ENCODE results near the gene ARIH2.
A peak's percentile ranks its signal among the peaks of the same experiment; 100 is the strongest.

The ARIH2 gene

DNA sequence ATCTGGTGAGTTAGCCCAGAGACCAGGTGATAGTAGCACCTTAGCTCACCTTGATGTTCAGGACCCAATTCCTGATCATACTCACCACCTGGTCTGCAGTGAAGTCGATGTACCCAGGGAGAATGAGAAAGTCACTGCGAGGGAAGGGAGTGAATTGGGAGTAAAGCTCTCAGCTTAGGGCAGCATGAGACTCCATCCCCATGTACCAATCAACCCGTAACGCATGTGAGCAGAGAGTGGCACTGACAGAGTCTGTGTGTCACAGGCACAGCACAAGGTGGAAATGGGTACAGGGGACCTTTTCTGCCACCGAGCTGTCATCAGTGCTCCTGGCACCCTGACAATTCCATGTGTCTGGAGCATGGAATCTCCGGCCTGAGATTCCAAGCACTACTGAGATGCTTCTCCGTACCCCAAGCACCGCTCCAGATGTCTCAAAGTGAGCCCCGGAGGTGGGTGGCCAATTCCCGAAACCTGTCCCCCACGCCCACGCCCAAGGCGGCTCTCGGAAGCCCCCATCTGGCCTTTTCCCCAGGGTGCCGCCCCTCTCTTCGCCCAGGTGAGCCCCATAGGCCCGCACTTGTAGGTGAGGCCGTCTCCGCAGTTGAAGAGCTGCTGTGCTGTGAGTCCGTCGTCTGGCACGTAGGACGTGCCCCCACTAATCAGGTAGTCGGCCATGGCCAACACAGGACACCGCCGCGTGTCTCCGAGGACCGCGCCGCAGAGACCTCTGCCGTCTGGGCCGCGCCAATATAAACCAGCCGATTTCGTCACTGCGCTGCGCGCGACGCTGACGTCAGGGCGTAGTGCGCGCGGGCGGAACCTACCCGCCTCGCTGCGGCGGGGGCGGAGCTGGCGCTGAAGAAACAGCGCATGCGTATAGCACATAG is 110.3 kb downstream of the ARIH2 start, which contains the start of gene IMPDH2:
Gene IMPDH2, minus strand, starts transcription at position 726 of the 890 bp plus-strand sequence. Its CDS starts 48 bp downstream, at position 678.
- no peak for DNase-seq (ENCODE audit: low spot score)

DNA sequence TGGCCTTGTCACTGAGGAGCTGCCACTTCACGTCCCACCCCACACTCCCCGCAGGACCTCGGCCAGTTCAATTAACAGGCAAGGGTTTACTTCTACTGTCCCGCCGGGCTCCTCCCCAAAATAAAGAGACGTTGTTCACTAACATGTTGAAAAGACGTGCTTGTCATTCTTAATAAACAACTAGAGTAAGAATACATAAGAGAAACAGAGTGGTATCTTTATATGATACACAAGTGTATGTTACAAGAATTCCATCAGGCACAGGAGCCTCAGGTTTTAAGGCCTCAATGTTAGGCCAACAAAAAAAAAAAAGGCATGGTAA is 110.9 kb downstream of the ARIH2 start:
- TF ChIP-seq, protein P1, sequence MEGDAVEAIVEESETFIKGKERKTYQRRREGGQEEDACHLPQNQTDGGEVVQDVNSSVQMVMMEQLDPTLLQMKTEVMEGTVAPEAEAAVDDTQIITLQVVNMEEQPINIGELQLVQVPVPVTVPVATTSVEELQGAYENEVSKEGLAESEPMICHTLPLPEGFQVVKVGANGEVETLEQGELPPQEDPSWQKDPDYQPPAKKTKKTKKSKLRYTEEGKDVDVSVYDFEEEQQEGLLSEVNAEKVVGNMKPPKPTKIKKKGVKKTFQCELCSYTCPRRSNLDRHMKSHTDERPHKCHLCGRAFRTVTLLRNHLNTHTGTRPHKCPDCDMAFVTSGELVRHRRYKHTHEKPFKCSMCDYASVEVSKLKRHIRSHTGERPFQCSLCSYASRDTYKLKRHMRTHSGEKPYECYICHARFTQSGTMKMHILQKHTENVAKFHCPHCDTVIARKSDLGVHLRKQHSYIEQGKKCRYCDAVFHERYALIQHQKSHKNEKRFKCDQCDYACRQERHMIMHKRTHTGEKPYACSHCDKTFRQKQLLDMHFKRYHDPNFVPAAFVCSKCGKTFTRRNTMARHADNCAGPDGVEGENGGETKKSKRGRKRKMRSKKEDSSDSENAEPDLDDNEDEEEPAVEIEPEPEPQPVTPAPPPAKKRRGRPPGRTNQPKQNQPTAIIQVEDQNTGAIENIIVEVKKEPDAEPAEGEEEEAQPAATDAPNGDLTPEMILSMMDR (IDR thresholded peaks at IDR 0.05; ENCODE audit: poor library complexity, severe bottlenecking): no peak
- ATAC-seq (ENCODE audit: low read depth) (no peak), DNase-seq (ENCODE audit: low spot score) (no peak)
- H3K9me3 ChIP-seq (ENCODE audit: severe bottlenecking): no peaks in the 10 kb centered on the region
- H3K4me3 ChIP-seq (ENCODE audit: severe bottlenecking): peak overlapping the region; percentile 65
- no peaks in the 10 kb centered on the region for H3K27me3 ChIP-seq (ENCODE audit: insufficient read depth, poor library complexity, severe bottlenecking)
- peak overlapping the region; percentile 52 for H3K27ac ChIP-seq (ENCODE audit: poor library complexity, severe bottlenecking)
- H3K36me3 ChIP-seq (ENCODE audit: low read depth): peaks cover 77% of the 10 kb centered on the region
- peaks cover 5% of the 10 kb centered on the region for H3K4me1 ChIP-seq (ENCODE audit: insufficient read depth, poor library complexity, severe bottlenecking)

More for the DNA sequence above, 110.3 kb downstream of the ARIH2 start, which contains the start of gene IMPDH2:
- no peaks in the 10 kb centered on the region for H3K27me3 ChIP-seq (ENCODE audit: insufficient read depth, poor library complexity, severe bottlenecking)
- peak within 1 kb of the TSS; percentile 52 for H3K27ac ChIP-seq (ENCODE audit: poor library complexity, severe bottlenecking)
- peaks cover 77% of the 10 kb centered on the region for H3K36me3 ChIP-seq (ENCODE audit: low read depth)
- TF ChIP-seq, protein P1 (IDR thresholded peaks at IDR 0.05; ENCODE audit: poor library complexity, severe bottlenecking): no peak
- ATAC-seq (ENCODE audit: low read depth): peak; percentile 74
- H3K4me3 ChIP-seq (ENCODE audit: severe bottlenecking): peak within 1 kb of the TSS; percentile 65
- peaks cover 5% of the 10 kb centered on the region for H3K4me1 ChIP-seq (ENCODE audit: insufficient read depth, poor library complexity, severe bottlenecking)
- H3K9me3 ChIP-seq (ENCODE audit: severe bottlenecking): no peaks in the 10 kb centered on the region

GRCh38 chr3:49030321-49030720 is 111.7 kb downstream of the ARIH2 start:
- ATAC-seq (ENCODE audit: low read depth) (no peak), DNase-seq (ENCODE audit: low spot score) (no peak)
- Histone ChIP-seq H3K4me1 (ENCODE audit: insufficient read depth, poor library complexity, severe bottlenecking) (peaks cover 5% of the 10 kb centered on the region), H3K36me3 (ENCODE audit: low read depth) (peaks cover 77% of the 10 kb centered on the region), H3K27ac (ENCODE audit: poor library complexity, severe bottlenecking) (no peak overlapping the region), H3K27me3 (ENCODE audit: insufficient read depth, poor library complexity, severe bottlenecking) (no peaks in the 10 kb centered on the region), H3K9me3 (ENCODE audit: severe bottlenecking) (no peaks in the 10 kb centered on the region), H3K4me3 (ENCODE audit: severe bottlenecking) (no peak overlapping the region)
- TF ChIP-seq, protein P1 (IDR thresholded peaks at IDR 0.05; ENCODE audit: poor library complexity, severe bottlenecking): no peak

DNA sequence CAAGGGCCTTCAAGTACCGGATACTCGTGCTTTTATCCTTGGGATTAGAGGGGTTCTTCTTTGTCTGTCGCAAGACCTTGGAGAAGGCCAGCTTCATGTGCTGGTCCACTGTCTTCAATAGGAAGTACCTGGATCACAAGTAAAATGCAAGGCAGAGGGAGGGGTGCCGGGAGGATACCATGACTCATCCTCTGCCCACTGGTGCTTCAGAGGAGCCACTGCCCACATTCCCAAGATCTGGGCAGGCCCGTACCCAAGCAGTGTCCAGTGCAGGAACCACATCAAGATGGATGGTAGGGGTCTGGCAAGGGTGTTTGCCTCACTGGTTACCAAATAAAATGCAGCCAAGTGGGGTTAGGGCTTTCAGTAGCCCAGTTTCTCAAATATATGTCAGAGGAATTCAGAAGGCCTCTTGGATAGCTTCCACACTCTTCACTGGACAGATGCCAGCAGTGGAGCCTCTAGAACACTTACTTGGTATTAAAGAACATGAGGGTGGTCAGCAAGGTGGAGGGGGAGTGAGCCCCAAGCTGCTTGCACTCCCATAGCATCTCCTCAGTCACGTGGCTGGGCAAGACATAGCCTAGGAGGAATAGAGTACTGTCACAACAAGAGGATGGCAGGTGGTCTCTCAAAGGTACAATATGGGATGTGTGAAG is 114.1 kb downstream of the ARIH2 start:
- TF ChIP-seq, protein P1 (IDR thresholded peaks at IDR 0.05; ENCODE audit: poor library complexity, severe bottlenecking): no peak
- Histone ChIP-seq H3K9me3 (ENCODE audit: severe bottlenecking) (no peaks in the 10 kb centered on the region), H3K4me3 (ENCODE audit: severe bottlenecking) (no peak overlapping the region), H3K4me1 (ENCODE audit: insufficient read depth, poor library complexity, severe bottlenecking) (peaks cover 5% of the 10 kb centered on the region), H3K36me3 (ENCODE audit: low read depth) (peaks cover 70% of the 10 kb centered on the region), H3K27me3 (ENCODE audit: insufficient read depth, poor library complexity, severe bottlenecking) (no peaks in the 10 kb centered on the region), H3K27ac (ENCODE audit: poor library complexity, severe bottlenecking) (no peak overlapping the region)
- no peak for ATAC-seq (ENCODE audit: low read depth)
- no peak for DNase-seq (ENCODE audit: low spot score)

Data from RWPE2 (cell line).